Metanephros (tissue), 1 donor: ENCODE data around the gene NCLN. TPM values are rescaled to one million over a fixed set of nuclear protein-coding genes. Genes with fewer than 3 reads are reported as not detected.

Source experiments
- total RNA-seq: library from RNA; depleted of rRNA; stranded (reverse); fragments of >200 nt; gene quantifications from one replicate; pipeline ENCODE4 v1.2.3, GENCODE V29; 2014

Gene NCLN, protein sequence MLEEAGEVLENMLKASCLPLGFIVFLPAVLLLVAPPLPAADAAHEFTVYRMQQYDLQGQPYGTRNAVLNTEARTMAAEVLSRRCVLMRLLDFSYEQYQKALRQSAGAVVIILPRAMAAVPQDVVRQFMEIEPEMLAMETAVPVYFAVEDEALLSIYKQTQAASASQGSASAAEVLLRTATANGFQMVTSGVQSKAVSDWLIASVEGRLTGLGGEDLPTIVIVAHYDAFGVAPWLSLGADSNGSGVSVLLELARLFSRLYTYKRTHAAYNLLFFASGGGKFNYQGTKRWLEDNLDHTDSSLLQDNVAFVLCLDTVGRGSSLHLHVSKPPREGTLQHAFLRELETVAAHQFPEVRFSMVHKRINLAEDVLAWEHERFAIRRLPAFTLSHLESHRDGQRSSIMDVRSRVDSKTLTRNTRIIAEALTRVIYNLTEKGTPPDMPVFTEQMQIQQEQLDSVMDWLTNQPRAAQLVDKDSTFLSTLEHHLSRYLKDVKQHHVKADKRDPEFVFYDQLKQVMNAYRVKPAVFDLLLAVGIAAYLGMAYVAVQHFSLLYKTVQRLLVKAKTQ
- 27.7 TPM for total RNA-seq

DNA sequence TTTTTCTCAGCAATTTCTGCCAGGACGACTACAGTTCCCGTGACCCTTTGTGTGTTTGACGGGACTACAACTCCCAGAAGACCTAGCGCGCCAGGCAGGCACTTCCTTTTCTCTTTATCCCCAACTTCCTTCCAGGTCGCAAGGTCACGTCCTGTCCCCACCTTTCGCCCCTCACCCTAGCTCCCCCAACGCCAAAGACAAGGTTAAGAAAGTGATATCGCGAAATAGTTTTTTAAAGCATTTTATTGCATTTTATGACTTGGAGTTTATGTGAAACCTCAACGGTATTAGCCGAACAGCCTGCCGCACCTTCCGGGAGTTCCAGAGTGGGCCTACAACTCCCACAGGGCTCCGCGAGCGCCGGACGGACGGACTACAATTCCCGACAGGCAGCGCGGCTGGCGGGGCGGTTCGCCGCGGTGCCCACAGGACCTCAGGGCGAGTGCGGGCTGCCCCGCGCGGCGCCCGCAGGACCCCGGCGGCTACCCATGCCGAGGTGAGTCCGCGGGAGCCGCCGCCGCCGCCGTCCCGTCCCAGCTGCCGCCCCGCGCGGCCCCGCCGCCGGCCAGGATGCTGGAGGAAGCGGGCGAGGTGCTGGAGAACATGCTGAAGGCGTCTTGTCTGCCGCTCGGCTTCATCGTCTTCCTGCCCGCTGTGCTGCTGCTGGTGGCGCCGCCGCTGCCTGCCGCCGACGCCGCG is at the start of gene NCLN:
Gene NCLN, plus strand, starts transcription at position 470 of the 699 bp plus-strand sequence. Its CDS starts 101 bp downstream, at position 571.

DNA sequence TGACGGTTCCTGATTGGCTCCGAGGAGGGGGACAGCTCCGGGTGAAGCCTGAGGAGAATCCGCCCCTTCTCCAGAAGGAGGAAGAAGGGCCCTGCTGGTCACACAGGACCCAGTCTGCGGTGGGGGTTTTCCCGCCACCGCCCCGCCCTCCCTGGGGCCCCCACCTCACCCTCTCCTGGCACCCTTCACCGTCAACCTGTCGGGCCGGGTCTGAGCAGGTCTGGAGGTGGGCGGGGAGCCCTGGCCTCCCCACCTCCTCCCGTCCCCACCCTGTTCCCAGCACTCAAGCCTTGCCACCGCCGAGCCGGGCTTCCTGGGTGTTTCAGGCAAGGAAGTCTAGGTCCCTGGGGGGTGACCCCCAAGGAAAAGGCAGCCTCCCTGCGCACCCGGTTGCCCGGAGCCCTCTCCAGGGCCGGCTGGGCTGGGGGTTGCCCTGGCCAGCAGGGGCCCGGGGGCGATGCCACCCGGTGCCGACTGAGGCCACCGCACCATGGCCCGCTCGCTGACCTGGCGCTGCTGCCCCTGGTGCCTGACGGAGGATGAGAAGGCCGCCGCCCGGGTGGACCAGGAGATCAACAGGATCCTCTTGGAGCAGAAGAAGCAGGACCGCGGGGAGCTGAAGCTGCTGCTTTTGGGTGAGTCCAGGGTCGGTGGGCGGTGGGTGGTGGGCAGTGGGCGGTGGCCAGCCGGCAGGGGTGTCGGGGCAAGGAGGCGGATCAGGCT is 49.6 kb upstream of the NCLN start, which contains the start of gene GNA15:
Gene GNA15, plus strand, starts transcription at position 73 of the 723 bp plus-strand sequence. Its CDS starts 418 bp downstream, at position 491.

DNA sequence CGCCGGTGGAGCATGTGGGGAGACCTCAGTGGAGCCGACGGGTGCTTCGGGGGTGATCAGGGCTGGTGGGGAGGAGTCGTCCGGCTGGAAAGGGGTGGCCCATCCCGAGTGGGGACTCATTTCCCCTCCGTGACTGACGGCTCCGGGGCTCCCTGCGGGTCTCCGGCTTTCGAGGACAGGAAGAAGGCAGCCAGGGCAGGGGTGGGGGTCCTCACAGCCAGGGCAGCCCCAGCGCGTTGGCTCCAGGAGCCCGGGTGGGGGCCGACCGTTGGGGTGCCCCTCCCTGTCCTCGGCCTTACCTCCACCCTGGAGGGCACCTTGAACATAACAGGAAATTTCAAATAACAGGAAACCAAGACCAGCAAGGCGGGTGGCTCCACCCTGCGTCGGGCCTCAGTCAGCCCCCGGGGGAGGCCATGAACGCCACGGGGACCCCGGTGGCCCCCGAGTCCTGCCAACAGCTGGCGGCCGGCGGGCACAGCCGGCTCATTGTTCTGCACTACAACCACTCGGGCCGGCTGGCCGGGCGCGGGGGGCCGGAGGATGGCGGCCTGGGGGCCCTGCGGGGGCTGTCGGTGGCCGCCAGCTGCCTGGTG is 7.3 kb upstream of the NCLN start, which contains the start of gene S1PR4:
Gene S1PR4, plus strand, starts transcription at position 393 of the 596 bp plus-strand sequence. Its CDS starts 24 bp downstream, at position 417.

DNA sequence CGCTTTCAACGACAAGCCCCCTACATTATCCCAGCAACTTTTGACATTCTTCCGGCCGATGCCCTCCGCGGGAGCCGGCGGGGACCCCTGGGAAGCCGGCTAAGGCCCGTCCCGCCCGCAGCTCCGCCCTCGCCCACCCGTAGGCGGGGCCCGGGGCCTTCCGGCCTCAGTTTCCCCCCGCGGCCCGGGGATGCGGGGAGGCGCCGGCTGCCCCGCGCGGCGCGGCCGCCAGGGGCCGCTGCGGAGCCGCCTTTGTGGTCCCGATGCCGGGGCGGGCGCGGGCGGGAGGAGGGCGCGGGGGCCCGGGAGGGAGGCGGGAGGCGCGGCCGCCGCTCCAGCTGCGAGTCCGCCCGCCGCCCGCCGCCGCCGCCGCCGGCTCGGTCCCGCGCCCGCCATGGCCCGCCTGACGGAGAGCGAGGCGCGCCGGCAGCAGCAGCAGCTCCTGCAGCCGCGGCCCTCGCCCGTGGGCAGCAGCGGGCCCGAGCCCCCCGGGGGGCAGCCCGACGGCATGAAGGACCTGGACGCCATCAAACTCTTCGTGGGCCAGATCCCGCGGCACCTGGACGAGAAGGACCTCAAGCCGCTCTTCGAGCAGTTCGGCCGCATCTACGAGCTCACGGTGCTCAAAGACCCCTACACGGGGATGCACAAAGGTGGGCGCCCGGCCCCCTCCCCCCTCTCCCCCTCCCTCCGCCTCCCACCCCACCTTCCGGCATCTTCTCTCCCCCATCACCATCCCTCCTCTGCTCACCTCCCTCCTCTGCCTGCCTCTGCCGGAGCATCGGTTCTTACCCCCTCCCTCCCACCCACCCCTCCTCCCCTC is 38.8 kb downstream of the NCLN start, which contains the start of gene CELF5:
Gene CELF5, plus strand, starts transcription at position 316 of the 823 bp plus-strand sequence. Its CDS starts 79 bp downstream, at position 395.

Other genes with a start within 250 kb of the NCLN start
- 9.3 TPM for gene ZNF77, start 241.0 kb upstream of the NCLN start, total RNA-seq
- gene TLE6, start 208.4 kb upstream of the NCLN start, total RNA-seq, result 7.6 TPM
- gene TLE2, start 156.7 kb upstream of the NCLN start, total RNA-seq, result 40.8 TPM
- 145 TPM for gene TLE5, start 123.4 kb upstream of the NCLN start, total RNA-seq
- 49.9 TPM for gene GNA11, start 91.6 kb upstream of the NCLN start, total RNA-seq
- 4.7 TPM for gene GNA15, start 49.9 kb upstream of the NCLN start, total RNA-seq
- 4.8 TPM for gene S1PR4, start 7.2 kb upstream of the NCLN start, total RNA-seq
- gene CELF5, start 38.7 kb downstream of the NCLN start, total RNA-seq, result 0.58 TPM
- 47.7 TPM for gene NFIC, start 180.7 kb downstream of the NCLN start, total RNA-seq